ENCODE measurements around the gene DYNLRB1. TPM values are rescaled to one million over a fixed set of nuclear protein-coding genes. Genes with fewer than 3 reads are reported as not detected.
A peak's percentile ranks its signal among the peaks of the same experiment; 100 is the strongest.

The DYNLRB1 gene
- total RNA-seq, 4 donors from 2014 or later = 158 to 258 (median 209) TPM

- no peak for ATAC-seq
- no peaks in the 10 kb centered on the region for H3K9me3 ChIP-seq
- 92 to 94% methylated on average over 2 to 3 of the region's 15 CpGs for WGBS, 2 donors (ENCODE audit: low coverage in 1 of 2)
- peaks cover 0 to 30% (median 0%) of the 10 kb centered on the region in 3 donors for H3K4me1 ChIP-seq
- H3K4me3 ChIP-seq = no peak overlapping the region
- peaks cover 0 to 99% of the 10 kb centered on the region in 2 donors for H3K36me3 ChIP-seq
- H3K27ac ChIP-seq = no peak overlapping the region
- no peaks in the 10 kb centered on the region for H3K27me3 ChIP-seq
- TF ChIP-seq CTCF (IDR thresholded peaks at IDR 0.05) (no peak), POLR2AphosphoS5 (IDR thresholded peaks at IDR 0.05) (no peak), EP300 (IDR thresholded peaks at IDR 0.05) (no peak), POLR2A (IDR thresholded peaks at IDR 0.05) (no peak)
Observed at GRCh38 chr20:34535301-34535840, 19.1 kb downstream of the DYNLRB1 start.

DNA sequence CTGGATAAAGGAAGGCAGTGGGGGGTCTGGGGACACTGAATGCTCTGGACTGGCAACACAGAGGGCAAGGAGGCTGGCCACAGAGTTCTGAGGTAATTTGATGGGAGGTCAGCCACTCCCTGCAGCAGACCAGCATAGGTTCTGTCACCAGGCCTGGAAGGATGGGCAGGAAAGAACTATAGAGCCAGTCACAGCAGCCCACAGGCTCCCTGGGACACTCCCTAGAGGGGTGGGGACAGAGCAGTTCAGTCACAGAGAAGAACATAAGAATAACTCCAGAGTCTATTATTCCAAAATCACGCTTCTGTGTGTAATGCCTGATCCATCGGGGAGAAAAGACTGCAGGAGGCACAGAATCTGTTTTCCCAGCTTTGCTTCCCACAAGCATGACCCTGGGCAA is 19.6 kb downstream of the DYNLRB1 start:
- H3K27me3 ChIP-seq = no peaks in the 10 kb centered on the region
- peaks cover 0 to 25% (median 0%) of the 10 kb centered on the region in 3 donors for H3K4me1 ChIP-seq
- no peaks in the 10 kb centered on the region for H3K9me3 ChIP-seq
- H3K27ac ChIP-seq = no peak overlapping the region
- no peak overlapping the region for H3K4me3 ChIP-seq
- ATAC-seq = no peak
- TF ChIP-seq EP300 (IDR thresholded peaks at IDR 0.05) = no peak
- no peak for TF ChIP-seq POLR2AphosphoS5 (IDR thresholded peaks at IDR 0.05)
- TF ChIP-seq POLR2A (IDR thresholded peaks at IDR 0.05) = no peak
- 80 to 94% methylated on average over 2 of the region's 2 CpGs for WGBS, 2 donors (ENCODE audit: low coverage in 1 of 2)
- peaks cover 0 to 99% of the 10 kb centered on the region in 2 donors for H3K36me3 ChIP-seq

GRCh38 chr20:34536798-34537394 is 20.7 kb downstream of the DYNLRB1 start:
- H3K27ac ChIP-seq = no peak overlapping the region
- peaks cover 0 to 14% (median 0%) of the 10 kb centered on the region in 3 donors for H3K4me1 ChIP-seq
- WGBS, 2 donors (ENCODE audit: low coverage in 1 of 2) = 64 to 86% methylated on average over 3 to 4 of the region's 10 CpGs
- no peaks in the 10 kb centered on the region for H3K9me3 ChIP-seq
- peaks cover 0 to 99% of the 10 kb centered on the region in 2 donors for H3K36me3 ChIP-seq
- no peak for TF ChIP-seq POLR2A (IDR thresholded peaks at IDR 0.05)
- TF ChIP-seq EP300 (IDR thresholded peaks at IDR 0.05) = no peak
- peak in 3 of 4 experiments; percentile 12 to 37 (median 35) for TF ChIP-seq CTCF (IDR thresholded peaks at IDR 0.05)
- no peak for TF ChIP-seq POLR2AphosphoS5 (IDR thresholded peaks at IDR 0.05)
- H3K27me3 ChIP-seq = no peaks in the 10 kb centered on the region
- no peak overlapping the region for H3K4me3 ChIP-seq
- ATAC-seq = no peak

GRCh38 chr20:34537651-34538050 is 21.4 kb downstream of the DYNLRB1 start:
- ATAC-seq = no peak

DNA sequence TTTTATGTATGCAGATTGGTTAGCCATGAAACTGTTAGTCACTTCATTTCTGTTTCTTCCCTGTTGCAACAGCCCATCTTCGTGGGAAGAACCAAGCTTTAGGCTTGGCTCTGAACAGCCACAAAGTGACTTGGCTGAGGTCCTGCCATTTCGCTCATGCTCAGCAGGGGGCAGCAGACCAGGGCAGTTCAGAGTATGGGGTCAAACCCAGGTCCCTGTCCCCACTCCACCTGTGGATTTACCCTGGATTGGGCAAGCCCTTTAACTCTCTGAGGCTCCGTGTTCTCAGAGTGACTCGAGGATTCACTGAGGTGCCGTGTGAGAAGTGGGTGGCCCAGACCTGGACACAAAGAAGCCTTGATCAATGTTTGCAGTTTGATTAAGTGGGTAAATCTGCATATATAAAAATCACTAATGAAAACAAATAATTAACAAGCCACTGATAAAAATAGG is 22.5 kb downstream of the DYNLRB1 start:
- no CpG with 5 or more reads among the region's 5 CpGs for WGBS, 2 donors (ENCODE audit: low coverage in 1 of 2)
- Histone ChIP-seq H3K4me1 (no peaks in the 10 kb centered on the region), H3K9me3 (no peaks in the 10 kb centered on the region), H3K27ac (no peak overlapping the region), H3K36me3 (peaks cover 0 to 89% of the 10 kb centered on the region in 2 donors), H3K4me3 (no peak overlapping the region), H3K27me3 (no peaks in the 10 kb centered on the region)
- TF ChIP-seq CTCF (IDR thresholded peaks at IDR 0.05) (peak in 3 of 4 experiments; percentile 62 to 76 (median 75)), EP300 (IDR thresholded peaks at IDR 0.05) (no peak)
- peak; percentile 72 for ATAC-seq

More at GRCh38 chr20:34537651-34538050, 21.4 kb downstream of the DYNLRB1 start:
- TF ChIP-seq EP300 (IDR thresholded peaks at IDR 0.05) = no peak
- no peak for TF ChIP-seq POLR2A (IDR thresholded peaks at IDR 0.05)
- no peak for TF ChIP-seq CTCF (IDR thresholded peaks at IDR 0.05)
- no peak for TF ChIP-seq POLR2AphosphoS5 (IDR thresholded peaks at IDR 0.05)
- WGBS, 2 donors (ENCODE audit: low coverage in 1 of 2) = 94% methylated on average over 3 of the region's 8 CpGs; no CpG with 5 or more reads in 1 of the 2 donors
- H3K36me3 ChIP-seq = peaks cover 0 to 99% of the 10 kb centered on the region in 2 donors
- H3K9me3 ChIP-seq = no peaks in the 10 kb centered on the region
- H3K27ac ChIP-seq = no peak overlapping the region
- H3K4me3 ChIP-seq = no peak overlapping the region
- no peaks in the 10 kb centered on the region for H3K27me3 ChIP-seq
- peaks cover 0 to 8% (median 0%) of the 10 kb centered on the region in 3 donors for H3K4me1 ChIP-seq
